ENCODE data around the gene RNF115. TPM values are rescaled to one million over a fixed set of nuclear protein-coding genes. Genes with fewer than 3 reads are reported as not detected.
A peak's percentile ranks its signal among the peaks of the same experiment; 100 is the strongest.

The RNF115 gene
- total RNA-seq = 16.4 TPM in 2 replicates

DNA sequence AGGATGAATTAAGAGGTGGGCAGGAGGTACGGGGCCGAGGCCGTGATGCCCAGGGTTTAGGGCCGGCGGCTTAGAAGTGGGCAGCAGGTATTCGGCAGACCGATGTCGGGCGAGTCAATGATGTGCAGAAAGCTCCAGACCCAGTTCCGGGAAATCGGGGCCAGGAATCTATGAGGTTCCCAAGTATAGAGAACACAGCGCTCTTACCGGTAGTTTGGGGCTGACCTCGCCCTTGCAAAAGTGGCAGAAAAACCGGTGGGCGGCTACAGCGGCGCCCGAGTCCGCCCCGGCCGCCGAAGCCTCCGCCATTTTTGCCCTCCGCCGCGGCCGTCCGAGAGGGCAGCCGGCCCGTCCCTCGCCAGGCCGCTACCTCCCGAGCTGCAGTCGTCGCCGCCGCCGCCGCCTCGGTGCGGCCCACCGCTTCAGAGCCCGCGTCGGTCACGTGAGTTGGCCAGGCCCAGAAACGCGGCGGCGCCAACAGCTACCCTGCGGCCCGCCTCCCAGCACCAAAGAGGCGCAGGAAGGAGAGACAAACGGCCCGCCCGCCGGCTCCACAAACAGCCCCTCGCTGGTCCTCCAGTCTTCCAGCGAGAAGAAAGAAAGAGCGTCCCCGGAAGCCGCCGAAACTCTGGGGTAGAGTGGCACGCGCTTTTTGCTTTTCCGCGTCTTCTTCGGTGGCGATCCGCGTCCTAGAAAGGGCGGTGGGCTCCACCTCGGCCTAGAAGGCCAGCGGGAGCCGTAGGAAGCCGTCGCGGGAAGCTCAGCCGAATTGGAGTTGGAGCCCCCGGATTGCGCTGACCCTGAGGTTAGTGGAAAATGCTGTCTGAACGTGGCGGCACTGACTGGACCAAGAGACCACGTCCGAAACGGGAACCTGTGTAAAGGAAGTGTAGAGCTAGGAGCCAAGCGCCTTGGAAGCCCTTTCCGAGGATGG, at the start of gene RNF115, which contains the start of gene POLR3C:
Gene RNF115, minus strand, starts transcription at position 531 of the 934 bp plus-strand sequence. Its CDS starts 222 bp downstream, at position 309.
Gene POLR3C, plus strand, starts transcription at position 636 of the 934 bp plus-strand sequence. CDS start 1,577 bp downstream, outside the sequence.
- peak within 1 kb of the TSS; percentile 96 for H3K4me3 ChIP-seq (ENCODE audit: low read depth, low read length)
- TF ChIP-seq CTCF (IDR thresholded peaks at IDR 0.05; ENCODE audit: insufficient read depth, low read depth, low read length) = no peak
- peak; percentile 94 for DNase-seq (ENCODE audit: low read depth)

DNA sequence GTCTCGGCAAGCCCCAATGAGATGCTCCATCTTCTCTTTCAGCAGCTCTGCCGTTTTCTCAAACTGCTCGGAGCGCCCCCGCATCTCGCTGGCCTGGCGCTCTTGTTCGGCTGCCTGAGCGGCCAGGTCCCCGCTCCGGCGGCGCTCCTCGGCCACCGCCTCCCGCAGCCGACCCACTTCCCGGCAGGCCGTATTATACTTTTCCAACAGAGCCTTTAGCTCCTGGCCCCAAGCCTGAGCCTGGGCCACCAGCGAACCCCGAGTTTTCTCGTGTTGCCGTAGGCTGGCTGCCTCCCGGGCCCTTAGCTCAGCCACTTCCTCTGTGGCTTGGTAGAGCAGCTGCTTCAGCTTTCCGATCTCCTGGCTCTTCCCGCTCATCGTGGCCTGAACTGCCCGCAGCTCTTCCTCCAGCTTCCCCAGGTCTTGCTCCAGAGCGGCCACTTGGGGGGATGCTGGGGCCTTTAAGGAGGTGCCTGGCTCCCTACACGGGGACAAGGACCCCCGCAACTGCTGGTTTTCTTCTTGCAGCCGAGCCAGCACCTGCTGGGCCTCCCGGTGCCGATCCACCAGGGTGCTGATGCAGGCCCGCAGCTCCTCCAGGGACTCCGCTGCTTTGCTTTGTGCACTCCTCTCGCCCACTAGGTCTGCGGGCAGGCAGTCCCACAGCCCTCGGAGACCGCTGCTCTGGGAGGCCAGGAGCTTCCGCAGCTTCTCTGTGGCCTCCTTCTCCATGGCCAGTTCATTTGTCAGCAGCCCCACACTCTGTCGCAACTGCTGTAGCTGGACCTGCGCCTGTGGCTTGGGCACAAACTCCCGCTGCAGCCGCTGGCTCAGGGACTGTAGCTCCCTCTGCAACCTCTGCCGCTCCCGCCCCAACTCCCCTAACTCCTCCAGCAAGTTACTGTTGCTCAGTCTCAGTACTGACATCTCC, 48.4 kb upstream of the RNF115 start:
- no peak for TF ChIP-seq CTCF (IDR thresholded peaks at IDR 0.05; ENCODE audit: insufficient read depth, low read depth, low read length)
- DNase-seq (ENCODE audit: low read depth) = peak; percentile 45
- peak overlapping the region; percentile 43 for H3K4me3 ChIP-seq (ENCODE audit: low read depth, low read length)

DNA sequence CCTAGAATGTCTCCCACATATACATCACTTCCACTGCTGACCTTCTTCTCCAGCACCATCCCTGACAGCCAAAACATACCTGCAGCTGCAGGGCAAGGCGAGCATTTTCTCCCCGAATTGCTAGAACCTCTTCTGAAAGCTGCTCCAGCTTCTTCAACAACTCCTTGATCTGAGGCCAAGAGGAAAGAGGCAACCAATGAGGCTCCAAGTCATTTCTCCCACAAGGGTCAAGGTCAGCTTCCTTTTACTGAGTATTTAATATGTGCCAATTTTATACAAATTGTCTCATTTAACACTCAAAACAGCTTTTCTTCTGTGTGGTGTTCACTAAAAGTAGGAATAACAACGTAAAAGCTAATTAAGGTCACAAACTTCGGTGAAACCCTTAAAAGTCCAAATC, 44.3 kb upstream of the RNF115 start:
- TF ChIP-seq CTCF (IDR thresholded peaks at IDR 0.05; ENCODE audit: insufficient read depth, low read depth, low read length) = no peak
- no peak for DNase-seq (ENCODE audit: low read depth)
- no peak overlapping the region for H3K4me3 ChIP-seq (ENCODE audit: low read depth, low read length)

GRCh38 chr1:145863282-145864018, 39.6 kb upstream of the RNF115 start:
- DNase-seq (ENCODE audit: low read depth) = no peak
- TF ChIP-seq CTCF (IDR thresholded peaks at IDR 0.05; ENCODE audit: insufficient read depth, low read depth, low read length) = no peak
- H3K4me3 ChIP-seq (ENCODE audit: low read depth, low read length) = no peak overlapping the region

DNA sequence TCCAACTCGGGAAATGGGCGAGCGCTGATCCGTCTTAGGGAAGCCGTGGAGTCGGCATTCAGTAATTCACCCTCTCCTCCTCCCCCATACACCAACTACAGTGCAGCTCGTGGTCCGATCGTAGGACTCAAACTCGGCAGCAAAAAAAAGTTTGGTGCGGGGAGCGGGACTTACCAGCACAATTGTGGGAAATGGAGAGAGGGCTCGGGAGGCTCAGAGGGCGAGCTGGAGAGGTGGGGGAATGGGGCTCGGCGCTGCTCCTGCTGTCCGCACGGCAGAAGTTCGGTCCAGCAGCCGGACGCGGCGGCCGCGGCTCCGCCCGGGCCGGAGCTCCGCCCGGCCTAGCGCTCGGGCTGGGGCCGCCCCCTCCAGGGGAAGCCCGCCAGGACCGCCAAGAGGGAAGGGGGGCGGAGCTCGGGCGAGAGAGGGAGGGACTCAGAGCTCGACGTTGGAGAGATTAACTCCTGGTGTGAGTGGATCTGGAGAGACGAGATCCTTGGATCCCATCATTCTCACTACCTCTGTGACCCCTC, 35.7 kb upstream of the RNF115 start:
- no peak for TF ChIP-seq CTCF (IDR thresholded peaks at IDR 0.05; ENCODE audit: insufficient read depth, low read depth, low read length)
- H3K4me3 ChIP-seq (ENCODE audit: low read depth, low read length) = peak overlapping the region; percentile 98
- DNase-seq (ENCODE audit: low read depth) = peak; percentile 86

Measured in fibroblast of villous mesenchyme (primary cell).